ENCODE measurements around the gene MYO18A.

MYO18A gene

GRCh38 chr17:29158096-29158487 is 22.1 kb downstream of the MYO18A start (continued):
- TF ChIP-seq ZBTB44 (tag by site-specific recombination; IDR thresholded peaks at IDR 0.05) = no peak

- no peaks in the 10 kb centered on the region for H3K36me3 ChIP-seq (ENCODE audit: control insufficient read depth in 2 of 2, insufficient read depth in 1 of 2, low read length in 2 of 2)
- H3K4me3 ChIP-seq (ENCODE audit: low read depth, low read length) = no peak overlapping the region
- CTCF ChIA-PET = interaction anchor here (1.0 to 3.5 kb wide), 5 partner anchors 8 to 379 kb away, joined by 3 to 19 read pairs (median 5); partner anchors contain the start of gene MYO18A
- no peak overlapping the region for H3K27ac ChIP-seq (ENCODE audit: extremely low read depth, low read depth, low read length)
- peaks cover 11% of the 10 kb centered on the region for H3K4me1 ChIP-seq (ENCODE audit: control insufficient read depth, insufficient read depth, low read length)
- no peaks in the 10 kb centered on the region for H3K9me3 ChIP-seq (ENCODE audit: control insufficient read depth, insufficient read depth, low read depth, low read length)
- no peak for TF ChIP-seq ZBTB21 (tag by site-specific recombination; IDR thresholded peaks at IDR 0.05)
- no peak for TF ChIP-seq TCF7L2 (IDR thresholded peaks at IDR 0.05; ENCODE audit: borderline replicate concordance, low read depth, low read length)
- TF ChIP-seq ZNF664 (tag by site-specific recombination; IDR thresholded peaks at IDR 0.05) = 0 out of 2 replicates have a peak, but pooled peaks have one; percentile 10
- TF ChIP-seq OVOL3 (tag by site-specific recombination; IDR thresholded peaks at IDR 0.05) = no peak
- POLR2A ChIA-PET = interaction anchor here (1.1 kb wide), 1 partner anchor 19 kb away, joined by 5 read pairs; no protein-coding TSS in a partner anchor
Measured at GRCh38 chr17:29157310-29157709, 22.9 kb downstream of the MYO18A start.

- no peaks in the 10 kb centered on the region for H3K36me3 ChIP-seq (ENCODE audit: control insufficient read depth in 2 of 2, insufficient read depth in 1 of 2, low read length in 2 of 2)
- peaks cover 11% of the 10 kb centered on the region for H3K4me1 ChIP-seq (ENCODE audit: control insufficient read depth, insufficient read depth, low read length)
- TF ChIP-seq ZFP3 (tag by site-specific recombination; IDR thresholded peaks at IDR 0.05; ENCODE audit: low read depth) (no peak), ZNF660 (tag by site-specific recombination; IDR thresholded peaks at IDR 0.05) (no peak), ZBTB44 (tag by site-specific recombination; IDR thresholded peaks at IDR 0.05) (no peak), ZNF600 (tag by site-specific recombination; IDR thresholded peaks at IDR 0.05) (peak; percentile 62; the same call in 1 of the 2 replicates), OVOL3 (tag by site-specific recombination; IDR thresholded peaks at IDR 0.05) (no peak)
- H3K9me3 ChIP-seq (ENCODE audit: control insufficient read depth, insufficient read depth, low read depth, low read length) = no peaks in the 10 kb centered on the region
- no peak overlapping the region for H3K4me3 ChIP-seq (ENCODE audit: low read depth, low read length)
- ChIA-PET POLR2A (interaction anchor here (1.1 kb wide), 1 partner anchor 20 kb away, joined by 5 read pairs; no protein-coding TSS in a partner anchor), CTCF (interaction anchor here (1.0 to 3.5 kb wide), 6 partner anchors 8 to 380 kb away, joined by 3 to 19 read pairs (median 6); partner anchors contain the start of gene MYO18A)
- H3K27ac ChIP-seq (ENCODE audit: extremely low read depth, low read depth, low read length) = no peak overlapping the region
Measured at GRCh38 chr17:29156781-29157180, 23.4 kb downstream of the MYO18A start.

DNA sequence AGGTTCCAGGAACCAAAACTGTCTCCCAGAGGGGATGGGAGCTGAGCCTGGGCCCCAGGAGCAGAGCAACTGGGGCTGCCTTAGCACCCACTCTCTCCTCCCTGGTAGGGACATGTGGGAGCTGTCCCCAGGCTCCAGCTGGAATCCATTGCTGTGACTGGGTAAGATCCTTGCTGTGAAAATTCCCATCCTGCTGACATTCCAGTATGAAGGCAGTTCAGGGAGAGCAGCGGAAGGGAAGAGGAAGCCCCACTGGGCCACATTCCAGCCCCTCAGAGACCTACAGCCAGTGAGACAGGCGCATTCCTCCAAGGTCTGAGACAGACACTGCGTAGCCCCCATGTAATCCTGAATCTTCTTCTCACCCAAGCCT is 24.2 kb downstream of the MYO18A start:
- Histone ChIP-seq H3K27ac (ENCODE audit: extremely low read depth, low read depth, low read length) (no peak overlapping the region), H3K4me1 (ENCODE audit: control insufficient read depth, insufficient read depth, low read length) (peaks cover 14% of the 10 kb centered on the region), H3K9me3 (ENCODE audit: control insufficient read depth, insufficient read depth, low read depth, low read length) (no peaks in the 10 kb centered on the region), H3K4me3 (ENCODE audit: low read depth, low read length) (no peak overlapping the region), H3K36me3 (ENCODE audit: control insufficient read depth in 2 of 2, insufficient read depth in 1 of 2, low read length in 2 of 2) (no peaks in the 10 kb centered on the region)
- CTCF ChIA-PET = interaction anchor here (1.5 to 3.5 kb wide), 5 partner anchors 10 to 95 kb away, joined by 4 to 19 read pairs (median 10); partner anchors contain the start of gene MYO18A
- POLR2A ChIA-PET = interaction anchor here (1.1 to 1.3 kb wide), 2 partner anchors 11 to 21 kb away, joined by 4 to 6 read pairs; no protein-coding TSS in a partner anchor
- TF ChIP-seq ZNF391 (tag by site-specific recombination; IDR thresholded peaks at IDR 0.05; ENCODE audit: borderline replicate concordance, low read depth) (no peak), ZIC2 (tag by site-specific recombination; IDR thresholded peaks at IDR 0.05) (peak; percentile 79)

- peaks cover 10% of the 10 kb centered on the region for H3K4me1 ChIP-seq (ENCODE audit: control insufficient read depth, insufficient read depth, low read length)
- H3K27ac ChIP-seq (ENCODE audit: extremely low read depth, low read depth, low read length) = no peak overlapping the region
- H3K36me3 ChIP-seq (ENCODE audit: control insufficient read depth in 2 of 2, insufficient read depth in 1 of 2, low read length in 2 of 2) = no peaks in the 10 kb centered on the region
- CTCF ChIA-PET = interaction anchor here (0.5 to 3.5 kb wide), 6 partner anchors 7 to 147 kb away, joined by 3 to 19 read pairs (median 9); partner anchors contain the start of gene MYO18A
- POLR2A ChIA-PET = interaction anchor here (0.6 to 1.3 kb wide), 3 partner anchors 10 to 25 kb away, joined by 4 to 6 read pairs (median 4); partner anchors contain the start of gene MYO18A
- no peaks in the 10 kb centered on the region for H3K9me3 ChIP-seq (ENCODE audit: control insufficient read depth, insufficient read depth, low read depth, low read length)
- no peak overlapping the region for H3K4me3 ChIP-seq (ENCODE audit: low read depth, low read length)
- TF ChIP-seq, protein P1, sequence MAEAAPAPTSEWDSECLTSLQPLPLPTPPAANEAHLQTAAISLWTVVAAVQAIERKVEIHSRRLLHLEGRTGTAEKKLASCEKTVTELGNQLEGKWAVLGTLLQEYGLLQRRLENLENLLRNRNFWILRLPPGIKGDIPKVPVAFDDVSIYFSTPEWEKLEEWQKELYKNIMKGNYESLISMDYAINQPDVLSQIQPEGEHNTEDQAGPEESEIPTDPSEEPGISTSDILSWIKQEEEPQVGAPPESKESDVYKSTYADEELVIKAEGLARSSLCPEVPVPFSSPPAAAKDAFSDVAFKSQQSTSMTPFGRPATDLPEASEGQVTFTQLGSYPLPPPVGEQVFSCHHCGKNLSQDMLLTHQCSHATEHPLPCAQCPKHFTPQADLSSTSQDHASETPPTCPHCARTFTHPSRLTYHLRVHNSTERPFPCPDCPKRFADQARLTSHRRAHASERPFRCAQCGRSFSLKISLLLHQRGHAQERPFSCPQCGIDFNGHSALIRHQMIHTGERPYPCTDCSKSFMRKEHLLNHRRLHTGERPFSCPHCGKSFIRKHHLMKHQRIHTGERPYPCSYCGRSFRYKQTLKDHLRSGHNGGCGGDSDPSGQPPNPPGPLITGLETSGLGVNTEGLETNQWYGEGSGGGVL (tag by site-specific recombination; IDR thresholded peaks at IDR 0.05) = peak; percentile 41; the same call in 1 of the 2 replicates
- TF ChIP-seq ZFHX2 (tag by site-specific recombination; conservative IDR thresholded peaks at IDR 0.05) (peak; percentile 72), ZNF10 (tag by site-specific recombination; IDR thresholded peaks at IDR 0.05) (no peak), KLF17 (tag by site-specific recombination; IDR thresholded peaks at IDR 0.05) (peak; percentile 73), KLF8 (tag by site-specific recombination; IDR thresholded peaks at IDR 0.05) (0 out of 2 replicates have a peak, but pooled peaks have one; percentile 34), KLF1 (tag by site-specific recombination; IDR thresholded peaks at IDR 0.05) (peak; percentile 91), BCL11B (tag by site-specific recombination; IDR thresholded peaks at IDR 0.05; ENCODE audit: low read depth) (no peak)
Measured at GRCh38 chr17:29155227-29155965, 24.8 kb downstream of the MYO18A start.

All from HEK293 (cell line).